BE2C (cell line): ENCODE data around the gene FYB2.

Source experiments
- DNase-seq: peaks from one replicate; pipeline ENCODE4 v3.0.0-alpha.2; 2020
- H3K27me3 ChIP-seq: fragments of 250-450 bp; sonication (Bioruptor Pico); 2 replicates; pipeline ENCODE4 v1.5.1; 2020; ENCODE audit warnings: mild to moderate bottlenecking
- H3K36me3 ChIP-seq: fragments of 250-450 bp; sonication (Bioruptor Pico); 2 replicates; pipeline ENCODE4 v1.5.1; 2020; ENCODE audit warnings: mild to moderate bottlenecking
- H3K4me1 ChIP-seq: fragments of 250-450 bp; sonication (Bioruptor Pico); 2 replicates; pipeline ENCODE4 v1.5.1; 2020
- H3K4me3 ChIP-seq: 2 replicates; pipeline ENCODE4 v1.5.1; 2011; ENCODE audit warnings: low read depth, low read length
- H3K9me3 ChIP-seq: fragments of 250-450 bp; sonication (Bioruptor Pico); 2 replicates; pipeline ENCODE4 v1.5.1; 2020
- TF ChIP-seq, protein P1 (sequence below): IDR thresholded peaks from 2 replicates; pipeline ENCODE4 v1.5.1; 2012; ENCODE audit warnings: mild to moderate bottlenecking, low read depth, low read length

FYB2 gene

DNA sequence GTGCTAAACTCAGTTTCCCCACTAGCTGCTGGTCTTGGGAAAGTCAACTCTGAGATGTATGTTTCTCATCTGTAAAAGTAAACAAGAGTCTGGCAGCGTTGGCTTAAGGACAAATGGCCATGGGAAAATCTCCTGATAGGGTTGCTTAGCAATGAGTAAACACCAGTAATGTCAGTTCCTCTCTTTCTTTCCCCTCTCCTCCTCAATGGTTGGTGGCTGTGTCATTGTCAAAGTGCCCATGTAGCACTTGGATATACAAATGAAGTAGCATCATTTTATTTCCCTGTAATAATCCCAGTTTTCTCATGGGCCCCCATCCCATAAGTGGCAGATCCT lies 2.2 kb upstream of the FYB2 start:
- no peaks in the 10 kb centered on the region for H3K36me3 ChIP-seq
- H3K4me3 ChIP-seq = no peak overlapping the region
- no peaks in the 10 kb centered on the region for H3K4me1 ChIP-seq
- DNase-seq = no peak
- no peaks in the 10 kb centered on the region for H3K9me3 ChIP-seq
- TF ChIP-seq, protein P1, sequence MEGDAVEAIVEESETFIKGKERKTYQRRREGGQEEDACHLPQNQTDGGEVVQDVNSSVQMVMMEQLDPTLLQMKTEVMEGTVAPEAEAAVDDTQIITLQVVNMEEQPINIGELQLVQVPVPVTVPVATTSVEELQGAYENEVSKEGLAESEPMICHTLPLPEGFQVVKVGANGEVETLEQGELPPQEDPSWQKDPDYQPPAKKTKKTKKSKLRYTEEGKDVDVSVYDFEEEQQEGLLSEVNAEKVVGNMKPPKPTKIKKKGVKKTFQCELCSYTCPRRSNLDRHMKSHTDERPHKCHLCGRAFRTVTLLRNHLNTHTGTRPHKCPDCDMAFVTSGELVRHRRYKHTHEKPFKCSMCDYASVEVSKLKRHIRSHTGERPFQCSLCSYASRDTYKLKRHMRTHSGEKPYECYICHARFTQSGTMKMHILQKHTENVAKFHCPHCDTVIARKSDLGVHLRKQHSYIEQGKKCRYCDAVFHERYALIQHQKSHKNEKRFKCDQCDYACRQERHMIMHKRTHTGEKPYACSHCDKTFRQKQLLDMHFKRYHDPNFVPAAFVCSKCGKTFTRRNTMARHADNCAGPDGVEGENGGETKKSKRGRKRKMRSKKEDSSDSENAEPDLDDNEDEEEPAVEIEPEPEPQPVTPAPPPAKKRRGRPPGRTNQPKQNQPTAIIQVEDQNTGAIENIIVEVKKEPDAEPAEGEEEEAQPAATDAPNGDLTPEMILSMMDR = no peak
- no peaks in the 10 kb centered on the region for H3K27me3 ChIP-seq

DNA sequence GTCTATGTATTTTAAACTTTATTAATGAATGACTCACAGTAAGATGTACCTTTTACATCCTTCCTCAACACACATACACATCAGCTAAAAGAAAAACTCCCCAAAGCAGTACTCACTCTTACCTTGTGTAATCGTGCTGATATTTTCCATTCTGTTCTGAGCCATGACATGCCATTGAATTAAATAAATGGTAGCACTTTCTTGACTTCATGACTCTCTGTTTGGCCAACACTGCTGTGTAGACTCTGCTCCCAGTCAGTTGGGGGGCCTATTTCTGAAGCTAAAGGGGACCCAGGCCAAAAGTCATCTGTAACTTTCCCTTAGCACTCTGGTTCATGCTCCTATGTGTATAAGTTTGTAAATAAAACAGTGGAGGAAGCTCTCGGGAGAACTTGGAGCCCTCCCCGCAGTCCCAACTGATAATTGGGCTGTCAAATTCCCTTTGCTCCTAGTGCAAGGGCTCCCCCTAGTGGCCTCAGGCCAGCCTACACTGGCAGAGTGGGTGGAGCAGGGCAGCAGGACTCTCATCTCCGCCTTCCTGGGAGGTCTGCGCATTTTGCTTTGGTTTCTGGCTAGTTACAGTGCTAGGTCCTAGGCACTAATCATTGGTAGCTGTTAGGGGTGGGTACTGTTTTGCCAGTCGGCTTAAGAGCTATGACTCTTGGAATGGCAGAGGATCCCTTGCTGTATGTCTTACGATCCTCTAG lies 1.7 kb upstream of the FYB2 start:
- TF ChIP-seq, protein P1 = peak; percentile 80
- Histone ChIP-seq H3K4me1 (no peaks in the 10 kb centered on the region), H3K9me3 (no peaks in the 10 kb centered on the region), H3K36me3 (no peaks in the 10 kb centered on the region), H3K27me3 (no peaks in the 10 kb centered on the region), H3K4me3 (no peak overlapping the region)
- DNase-seq = peak; percentile 75

DNA sequence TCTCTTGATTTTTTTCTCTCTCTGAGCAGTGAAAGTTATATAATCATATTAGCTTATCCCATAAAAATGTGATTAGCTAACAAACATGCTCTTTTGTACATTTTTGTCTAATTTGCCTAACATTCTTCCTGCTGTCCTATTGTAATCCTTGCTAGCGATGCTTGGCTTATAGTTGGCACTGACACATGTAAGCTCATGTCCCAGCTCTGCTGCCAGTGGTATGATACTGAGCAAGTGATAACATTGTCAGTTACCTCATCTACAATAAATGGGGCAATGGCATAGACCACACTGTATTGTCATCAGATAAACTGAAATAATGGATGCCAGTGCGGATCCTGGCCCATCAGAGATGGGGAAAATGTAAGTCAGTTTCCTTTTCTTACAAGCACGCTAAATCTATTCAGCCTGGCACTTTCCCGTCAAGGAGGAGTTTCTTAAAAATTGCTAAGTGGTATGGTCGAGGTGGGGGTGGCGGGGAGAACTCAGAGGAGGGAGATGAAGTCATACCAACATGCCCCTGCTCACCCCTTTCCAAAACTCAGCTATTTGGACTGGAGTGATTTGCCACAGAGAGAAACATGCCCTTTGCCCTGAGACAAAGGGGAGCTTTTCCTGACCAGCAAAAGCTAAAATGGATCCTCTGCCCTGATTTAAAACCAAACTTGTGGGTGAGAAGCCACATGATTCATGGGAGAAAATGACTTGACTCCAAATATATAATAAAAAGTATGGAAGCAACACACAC lies 1.3 kb downstream of the FYB2 start:
- Histone ChIP-seq H3K4me3 (no peak overlapping the region), H3K9me3 (no peaks in the 10 kb centered on the region), H3K4me1 (no peaks in the 10 kb centered on the region), H3K36me3 (no peaks in the 10 kb centered on the region), H3K27me3 (no peaks in the 10 kb centered on the region)
- TF ChIP-seq, protein P1 = no peak
- DNase-seq = no peak

DNA sequence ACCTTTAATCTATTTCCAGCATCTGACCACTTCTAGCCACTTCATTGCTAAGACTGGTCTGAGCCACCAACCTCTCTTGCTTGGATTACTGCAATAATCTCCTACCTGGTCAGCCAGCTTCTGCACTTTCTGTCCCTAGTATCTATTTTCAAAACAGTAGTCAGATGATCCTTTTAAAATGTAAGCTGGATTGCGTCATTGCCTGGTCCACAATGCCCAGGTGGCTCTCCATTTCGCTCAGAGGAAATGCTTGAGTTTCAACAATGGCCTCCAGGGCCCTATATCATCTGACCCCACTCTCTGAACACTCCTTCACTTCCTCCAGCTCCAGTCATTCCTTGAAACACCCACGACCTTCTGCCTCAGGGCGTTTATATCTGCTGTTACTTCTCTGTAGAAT lies 2.3 kb downstream of the FYB2 start:
- Histone ChIP-seq H3K36me3 (no peaks in the 10 kb centered on the region), H3K9me3 (no peaks in the 10 kb centered on the region), H3K4me1 (no peaks in the 10 kb centered on the region), H3K4me3 (no peak overlapping the region), H3K27me3 (no peaks in the 10 kb centered on the region)
- TF ChIP-seq, protein P1 = no peak
- no peak for DNase-seq

DNA sequence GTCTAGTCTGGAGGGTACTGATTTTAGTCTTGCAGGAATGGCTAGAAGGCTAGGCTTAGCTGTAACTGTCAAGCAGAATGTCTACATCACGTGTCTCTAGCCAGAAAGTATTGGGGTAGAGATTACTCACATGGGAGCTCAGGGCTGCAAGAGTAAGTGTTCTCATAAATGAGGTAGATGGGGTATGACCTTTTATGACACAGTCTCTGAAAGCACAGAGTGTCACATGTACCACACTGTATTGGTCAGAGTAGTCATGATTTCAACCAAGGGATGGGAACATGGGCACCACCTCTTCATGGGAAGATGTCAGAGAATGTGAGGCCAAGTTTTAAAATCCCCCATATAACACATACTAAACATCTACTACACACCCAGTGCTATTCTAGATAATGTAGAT lies 2.9 kb downstream of the FYB2 start:
- DNase-seq = no peak
- Histone ChIP-seq H3K9me3 (no peaks in the 10 kb centered on the region), H3K36me3 (no peaks in the 10 kb centered on the region), H3K4me3 (no peak overlapping the region), H3K27me3 (no peaks in the 10 kb centered on the region), H3K4me1 (no peaks in the 10 kb centered on the region)
- TF ChIP-seq, protein P1 = no peak

DNA sequence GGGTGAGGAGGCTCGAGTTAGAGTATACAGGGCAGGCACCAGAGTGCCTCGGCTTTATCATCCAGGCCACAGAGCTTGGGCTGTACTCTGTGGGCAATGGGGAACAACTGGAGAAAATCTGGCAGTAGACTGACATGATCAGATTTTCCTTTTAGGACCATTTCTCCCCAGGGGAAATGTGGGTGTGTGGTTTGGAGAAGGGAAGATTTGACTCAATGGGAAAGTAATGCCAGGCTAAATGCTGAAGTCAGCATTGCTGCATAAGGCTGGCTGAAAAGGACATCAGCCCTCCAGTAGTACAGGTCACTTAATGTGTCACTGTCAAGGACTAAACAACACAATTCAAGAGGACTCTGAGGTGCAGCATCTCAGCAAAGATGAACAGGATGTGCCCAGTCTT lies 5.0 kb downstream of the FYB2 start:
- Histone ChIP-seq H3K9me3 (no peaks in the 10 kb centered on the region), H3K27me3 (no peaks in the 10 kb centered on the region), H3K4me1 (no peaks in the 10 kb centered on the region), H3K36me3 (no peaks in the 10 kb centered on the region), H3K4me3 (no peak overlapping the region)
- no peak for DNase-seq
- TF ChIP-seq, protein P1 = no peak
